Hematopoietic multipotent progenitor cell treated with erythropoietin and hydrocortisone succinate and interleukin-3 and kit ligand, for 15 days (in vitro differentiated cells): ENCODE data around the gene PLCB1.
"Not testable (repeated sequence)": the region's sequence is repeated elsewhere in the genome, so short reads cannot be mapped to it uniquely, and the experiment has no call there.

ENCODE experiments used
- DNase-seq: peaks from one replicate; pipeline ENCODE4 v3.0.0-alpha.2; 2015; ENCODE audit warnings: low spot score

PLCB1 gene

GRCh38 chr20:8842525-8842924 lies 710.5 kb downstream of the PLCB1 start:
- no peak for DNase-seq

- DNase-seq: no peak
These were observed 712.1 kb downstream of the PLCB1 start for GRCh38 chr20:8844179-8844578.

- no peak for DNase-seq
These were observed 717.9 kb downstream of the PLCB1 start for GRCh38 chr20:8849990-8850389.

- no peak for DNase-seq
These were observed 719.4 kb downstream of the PLCB1 start for GRCh38 chr20:8851446-8851845.

GRCh38 chr20:8851919-8852318 lies 719.9 kb downstream of the PLCB1 start:
- DNase-seq: not testable (repeated sequence)

GRCh38 chr20:8853211-8853610 lies 721.1 kb downstream of the PLCB1 start:
- DNase-seq: not testable (repeated sequence)

GRCh38 chr20:8853805-8854338 lies 721.8 kb downstream of the PLCB1 start:
- DNase-seq: peak; percentile 42

- DNase-seq: no peak
These were observed 722.5 kb downstream of the PLCB1 start for GRCh38 chr20:8854571-8854970.

- no peak for DNase-seq
These were observed 723.2 kb downstream of the PLCB1 start for GRCh38 chr20:8855315-8855714.

GRCh38 chr20:8856668-8857067 lies 724.6 kb downstream of the PLCB1 start:
- no peak for DNase-seq

- DNase-seq: no peak
These were observed 726.2 kb downstream of the PLCB1 start for GRCh38 chr20:8858181-8858787.

GRCh38 chr20:8860011-8860495 lies 728.0 kb downstream of the PLCB1 start:
- DNase-seq: no peak

GRCh38 chr20:8862092-8862491 lies 730.0 kb downstream of the PLCB1 start:
- no peak for DNase-seq

- no peak for DNase-seq
These were observed 733.6 kb downstream of the PLCB1 start for GRCh38 chr20:8865636-8866035.

- no peak for DNase-seq
These were observed 735.1 kb downstream of the PLCB1 start for GRCh38 chr20:8867038-8867740.

GRCh38 chr20:8870652-8871051 lies 738.6 kb downstream of the PLCB1 start:
- DNase-seq: no peak

GRCh38 chr20:8874437-8874836 lies 742.4 kb downstream of the PLCB1 start:
- DNase-seq: no peak

- DNase-seq: no peak
These were observed 743.5 kb downstream of the PLCB1 start for GRCh38 chr20:8875586-8875985.

GRCh38 chr20:8876366-8876765 lies 744.3 kb downstream of the PLCB1 start:
- DNase-seq: no peak

GRCh38 chr20:8877294-8877693 lies 745.2 kb downstream of the PLCB1 start:
- no peak for DNase-seq

- no peak for DNase-seq
These were observed 747.6 kb downstream of the PLCB1 start for GRCh38 chr20:8879669-8880068.

- DNase-seq: no peak
These were observed 748.2 kb downstream of the PLCB1 start for GRCh38 chr20:8880085-8880853.

- no peak for DNase-seq
These were observed 759.0 kb downstream of the PLCB1 start for GRCh38 chr20:8891039-8891438.
